GM21825 (cell line): Measurements from ENCODE around the gene ALKBH5.

Experiments
- ATAC-seq: cut with Tn5 transposase; IDR thresholded peaks from one replicate; pipeline ENCODE4 v1.9.1; 2021; ENCODE audit warnings: mild to moderate bottlenecking, moderate library complexity; ENCODE audit not compliant: unreplicated experiment

Gene ALKBH5

GRCh38 chr17:18157354-18157985 is 26.2 kb upstream of the ALKBH5 start:
- ATAC-seq: no peak

GRCh38 chr17:18158022-18158600 is 25.5 kb upstream of the ALKBH5 start:
- peak; percentile 35 for ATAC-seq

GRCh38 chr17:18159551-18160120 is 24.0 kb upstream of the ALKBH5 start:
- no peak for ATAC-seq

GRCh38 chr17:18160128-18160856 is 23.3 kb upstream of the ALKBH5 start:
- no peak for ATAC-seq

- no peak for ATAC-seq
These were observed 22.2 kb upstream of the ALKBH5 start for GRCh38 chr17:18161207-18162145.

- ATAC-seq: no peak
These were observed 20.1 kb upstream of the ALKBH5 start for GRCh38 chr17:18163547-18163946.

GRCh38 chr17:18166894-18167293 is 16.7 kb upstream of the ALKBH5 start:
- no peak for ATAC-seq

- ATAC-seq: no peak
These were observed 16.2 kb upstream of the ALKBH5 start for GRCh38 chr17:18167421-18167820.

GRCh38 chr17:18172531-18173278 is 10.9 kb upstream of the ALKBH5 start:
- no peak for ATAC-seq

- ATAC-seq: no peak
These were observed 9.9 kb upstream of the ALKBH5 start for GRCh38 chr17:18173740-18174139.

GRCh38 chr17:18176176-18176575 is 7.5 kb upstream of the ALKBH5 start:
- no peak for ATAC-seq

GRCh38 chr17:18177133-18177532 is 6.5 kb upstream of the ALKBH5 start:
- ATAC-seq: no peak

GRCh38 chr17:18177722-18178121 is 5.9 kb upstream of the ALKBH5 start:
- no peak for ATAC-seq

- no peak for ATAC-seq
These were observed 4.4 kb upstream of the ALKBH5 start for GRCh38 chr17:18179196-18179595.

- ATAC-seq: no peak
These were observed 3.8 kb upstream of the ALKBH5 start for GRCh38 chr17:18179804-18180203.

- ATAC-seq: no peak
These were observed 2.3 kb upstream of the ALKBH5 start for GRCh38 chr17:18181358-18181757.

- ATAC-seq: no peak
These were observed 1.3 kb upstream of the ALKBH5 start for GRCh38 chr17:18182110-18182977.

GRCh38 chr17:18182978-18183333 is 672 bp upstream of the ALKBH5 start:
- peak; percentile 30 for ATAC-seq
